Measurements from ENCODE around the gene TRAF3IP3. TPM values are rescaled to one million over a fixed set of nuclear protein-coding genes. Genes with fewer than 3 reads are reported as not detected.

TRAF3IP3 gene
- polyA plus RNA-seq, 2 of the 4 experiments (the other 2 are of a cell fraction), result not detected

DNA sequence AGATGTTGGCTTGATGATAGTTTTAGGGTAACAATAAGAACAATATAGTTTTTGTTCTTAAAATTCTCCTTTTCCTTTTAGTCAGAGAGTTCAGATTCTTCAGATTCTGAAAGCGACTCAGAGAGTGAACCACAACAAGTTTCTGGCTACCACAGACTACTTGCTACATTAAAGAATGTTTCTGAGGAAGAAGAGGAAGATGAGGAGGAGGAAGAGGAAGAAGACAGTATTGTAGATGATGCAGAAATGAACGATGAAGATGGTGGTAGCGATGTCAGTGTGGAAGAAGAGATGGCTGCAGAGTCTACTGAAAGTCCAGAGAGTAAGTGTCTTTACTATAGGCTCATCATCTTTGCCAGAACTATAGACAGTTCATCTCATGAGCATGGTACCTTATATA, 74.9 kb downstream of the TRAF3IP3 start:
- no peak overlapping the region for H3K4me3 ChIP-seq
- FAIRE-seq (no peak), ATAC-seq (no peak), DNase-seq (ENCODE audit: low read depth in 1 of 2, low spot score in 1 of 2) (no peak)
- TF ChIP-seq, protein P1, sequence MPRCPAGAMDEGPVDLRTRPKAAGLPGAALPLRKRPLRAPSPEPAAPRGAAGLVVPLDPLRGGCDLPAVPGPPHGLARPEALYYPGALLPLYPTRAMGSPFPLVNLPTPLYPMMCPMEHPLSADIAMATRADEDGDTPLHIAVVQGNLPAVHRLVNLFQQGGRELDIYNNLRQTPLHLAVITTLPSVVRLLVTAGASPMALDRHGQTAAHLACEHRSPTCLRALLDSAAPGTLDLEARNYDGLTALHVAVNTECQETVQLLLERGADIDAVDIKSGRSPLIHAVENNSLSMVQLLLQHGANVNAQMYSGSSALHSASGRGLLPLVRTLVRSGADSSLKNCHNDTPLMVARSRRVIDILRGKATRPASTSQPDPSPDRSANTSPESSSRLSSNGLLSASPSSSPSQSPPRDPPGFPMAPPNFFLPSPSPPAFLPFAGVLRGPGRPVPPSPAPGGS (IDR thresholded peaks at IDR 0.05), result no peak
- TF ChIP-seq HEYL (CRISPR knock-in tag; IDR thresholded peaks at IDR 0.05), result no peak
- TF ChIP-seq KDM1A (IDR thresholded peaks at IDR 0.05; ENCODE audit: low read depth), result no peak
- TF ChIP-seq HES2 (IDR thresholded peaks at IDR 0.05), result no peak
- no peak for TF ChIP-seq PBX3 (IDR thresholded peaks at IDR 0.05)
- TF ChIP-seq TFCP2L1 (CRISPR knock-in tag; IDR thresholded peaks at IDR 0.05), result no peak
- TF ChIP-seq CHD4 (IDR thresholded peaks at IDR 0.05; ENCODE audit: borderline replicate concordance), result no peak
- no peak for TF ChIP-seq EP300 (IDR thresholded peaks at IDR 0.05)
- TF ChIP-seq SMC3 (IDR thresholded peaks at IDR 0.05), result no peak
- no peak for TF ChIP-seq CEBPB (IDR thresholded peaks at IDR 0.05)
- TF ChIP-seq POLR2AphosphoS2 (conservative IDR thresholded peaks at IDR 0.05; ENCODE audit: low read length), result no peak
- TF ChIP-seq ATOH8 (CRISPR knock-in tag; IDR thresholded peaks at IDR 0.05; ENCODE audit: low read depth), result no peak
- TF ChIP-seq FOSL2 (IDR thresholded peaks at IDR 0.05), result no peak
- no peak for TF ChIP-seq FOSL2 (CRISPR knock-in tag; IDR thresholded peaks at IDR 0.05)
- TF ChIP-seq JUN (IDR thresholded peaks at IDR 0.05), result no peak
- TF ChIP-seq GATA3 (IDR thresholded peaks at IDR 0.05; ENCODE audit: borderline replicate concordance), result no peak
- no peak for TF ChIP-seq HOXB13 (CRISPR knock-in tag; IDR thresholded peaks at IDR 0.05; ENCODE audit: low read depth)
- TF ChIP-seq BHLHE40 (IDR thresholded peaks at IDR 0.05; ENCODE audit: low read depth, low read length), result no peak
- WGBS (ENCODE audit: missing lambda C conversion rate), result 90% methylated on average over 3 of the region's 3 CpGs
- no peaks in the 10 kb centered on the region for H3K9me3 ChIP-seq
- POLR2A ChIA-PET, result no interaction called here
- no peak overlapping the region for H3K4me2 ChIP-seq
- H3K27ac ChIP-seq, result no peak overlapping the region
- CTCF ChIA-PET, result interaction anchor here (1.1 to 12.5 kb wide), 2 partner anchors 6 to 15 kb away, joined by 3 to 114 read pairs; partner anchors contain the start of gene UTP25
- H3K4me1 ChIP-seq, result peaks cover 32% of the 10 kb centered on the region

DNA sequence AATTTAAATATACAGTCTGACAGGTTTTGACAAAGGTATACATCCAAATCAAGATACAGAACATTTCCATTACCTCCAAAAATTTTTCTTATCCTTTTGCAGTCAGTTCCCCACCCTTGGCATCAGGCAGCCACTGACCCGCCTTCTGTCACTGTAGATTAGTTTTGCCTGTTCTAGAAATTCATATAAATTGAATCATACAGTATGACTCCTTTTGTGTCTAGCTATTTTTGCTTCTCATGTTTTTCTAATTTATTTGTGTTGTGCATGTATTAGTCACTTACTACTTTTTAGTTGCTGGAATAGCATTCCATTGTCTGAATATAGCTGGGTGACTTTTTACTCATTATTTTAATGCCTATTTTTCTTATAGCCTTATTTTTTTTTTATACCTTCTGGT, 75.8 kb downstream of the TRAF3IP3 start:
- FAIRE-seq, result no peak
- no peaks in the 10 kb centered on the region for H3K9me3 ChIP-seq
- ChIA-PET POLR2A (no interaction called here), CTCF (interaction anchor here (1.1 to 12.5 kb wide), 2 partner anchors 7 to 14 kb away, joined by 3 to 114 read pairs; partner anchors contain the start of gene UTP25)
- TF ChIP-seq, protein P1 (IDR thresholded peaks at IDR 0.05), result no peak
- no peak for TF ChIP-seq GATA3 (IDR thresholded peaks at IDR 0.05; ENCODE audit: borderline replicate concordance)
- TF ChIP-seq HOXB5 (CRISPR knock-in tag; IDR thresholded peaks at IDR 0.05), result no peak
- TF ChIP-seq RAD21 (conservative IDR thresholded peaks at IDR 0.05 in 1 of 2, IDR thresholded peaks at IDR 0.05 in 1 of 2), result no peak
- TF ChIP-seq CHD2 (IDR thresholded peaks at IDR 0.05; ENCODE audit: low read length, partially characterized antibody), result no peak
- no peak for TF ChIP-seq E2F6 (IDR thresholded peaks at IDR 0.05; ENCODE audit: borderline replicate concordance, low read depth)
- no peak for TF ChIP-seq FOSB (CRISPR knock-in tag; IDR thresholded peaks at IDR 0.05)
- TF ChIP-seq NR3C1 (IDR thresholded peaks at IDR 0.05), result no peak
- 88% methylated on average over 1 of the region's 1 CpG for WGBS (ENCODE audit: missing lambda C conversion rate)
- no peak overlapping the region for H3K27ac ChIP-seq
- H3K4me1 ChIP-seq, result peaks cover 25% of the 10 kb centered on the region
- H3K4me2 ChIP-seq, result no peak overlapping the region
- no peak overlapping the region for H3K4me3 ChIP-seq
- no peak for ATAC-seq
- DNase-seq (ENCODE audit: low read depth in 1 of 2, low spot score in 1 of 2), result no peak

Other genes with a start within 250 kb of the TRAF3IP3 start
- 0.08 and 0.19 TPM in 2 replicates for gene CAMK1G, start 172.3 kb upstream of the TRAF3IP3 start, polyA plus RNA-seq (2011; rRNA removed)
- gene CAMK1G, start 172.3 kb upstream of the TRAF3IP3 start, polyA plus RNA-seq (2017; fragmentation: RNase III; extraction: RNeasy Plus Mini Kit Qiagen cat#74134 plus additional on column Dnase treatment), result 0.03 to 0.13 TPM in 2 of 3 replicates, not detected in the other
- gene LAMB3, start 103.6 kb upstream of the TRAF3IP3 start, polyA plus RNA-seq (2011; rRNA removed), result 7.3 and 11.6 TPM in 2 replicates
- gene LAMB3, start 103.6 kb upstream of the TRAF3IP3 start, polyA plus RNA-seq (2017; fragmentation: RNase III; extraction: RNeasy Plus Mini Kit Qiagen cat#74134 plus additional on column Dnase treatment), result 8.1 to 11.1 TPM (median 9.1 TPM) in 3 replicates
- 1.0 and 1.1 TPM in 2 replicates for gene G0S2, start 80.6 kb upstream of the TRAF3IP3 start, polyA plus RNA-seq (2011; rRNA removed)
- gene G0S2, start 80.6 kb upstream of the TRAF3IP3 start, polyA plus RNA-seq (2017; fragmentation: RNase III; extraction: RNeasy Plus Mini Kit Qiagen cat#74134 plus additional on column Dnase treatment), result 2.5 to 3.3 TPM (median 3.0 TPM) in 3 replicates
- 0.17 TPM in 1 of 2 replicates, not detected in the other for gene HSD11B1, start 51.2 kb upstream of the TRAF3IP3 start, polyA plus RNA-seq (2011; rRNA removed)
- not detected in 3 replicates for gene HSD11B1, start 51.2 kb upstream of the TRAF3IP3 start, polyA plus RNA-seq (2017; fragmentation: RNase III; extraction: RNeasy Plus Mini Kit Qiagen cat#74134 plus additional on column Dnase treatment)
- gene C1orf74, start 28.5 kb downstream of the TRAF3IP3 start, polyA plus RNA-seq (2011; rRNA removed), result 3.3 TPM in 2 replicates
- 2.0 to 2.4 TPM (median 2.4 TPM) in 3 replicates for gene C1orf74, start 28.5 kb downstream of the TRAF3IP3 start, polyA plus RNA-seq (2017; fragmentation: RNase III; extraction: RNeasy Plus Mini Kit Qiagen cat#74134 plus additional on column Dnase treatment)
- 0.22 and 0.25 TPM in 2 replicates for gene IRF6, start 50.1 kb downstream of the TRAF3IP3 start, polyA plus RNA-seq (2011; rRNA removed)
- 0.03 to 0.08 TPM (median 0.05 TPM) in 3 replicates for gene IRF6, start 50.1 kb downstream of the TRAF3IP3 start, polyA plus RNA-seq (2017; fragmentation: RNase III; extraction: RNeasy Plus Mini Kit Qiagen cat#74134 plus additional on column Dnase treatment)
- gene UTP25, start 71.9 kb downstream of the TRAF3IP3 start, polyA plus RNA-seq (2011; rRNA removed), result 16.5 and 16.7 TPM in 2 replicates
- 8.4 to 8.7 TPM (median 8.7 TPM) in 3 replicates for gene UTP25, start 71.9 kb downstream of the TRAF3IP3 start, polyA plus RNA-seq (2017; fragmentation: RNase III; extraction: RNeasy Plus Mini Kit Qiagen cat#74134 plus additional on column Dnase treatment)
- gene SYT14, start 182.2 kb downstream of the TRAF3IP3 start, polyA plus RNA-seq (2011; rRNA removed), result 0.01 TPM in 2 replicates
- gene SYT14, start 182.2 kb downstream of the TRAF3IP3 start, polyA plus RNA-seq (2017; fragmentation: RNase III; extraction: RNeasy Plus Mini Kit Qiagen cat#74134 plus additional on column Dnase treatment), result 0.05 to 0.10 TPM (median 0.06 TPM) in 3 replicates

Data from A549 (cell line).